ENCODE results near the gene PLGRKT.

Gene PLGRKT

GRCh38 chr9:5392285-5392684 lies 45.4 kb downstream of the PLGRKT start:
- CTCF ChIA-PET = interaction anchor here (1.7 to 1.8 kb wide), 2 partner anchors 14 to 18 kb away, joined by 4 to 5 read pairs; no protein-coding TSS in a partner anchor

GRCh38 chr9:5389109-5389732 lies 48.5 kb downstream of the PLGRKT start:
- CTCF ChIA-PET = no interaction called here

More at GRCh38 chr9:5392285-5392684, 45.4 kb downstream of the PLGRKT start:
- TF ChIP-seq CTCF (IDR thresholded peaks at IDR 0.05; ENCODE audit: control extremely low read depth, extremely low read depth, low read depth, missing control alignments) = no peak
- POLR2A ChIA-PET = no interaction called here
- no peak for DNase-seq (ENCODE audit: extremely low spot score)

GRCh38 chr9:5388026-5388819 lies 49.5 kb downstream of the PLGRKT start:
- TF ChIP-seq CTCF (IDR thresholded peaks at IDR 0.05; ENCODE audit: control extremely low read depth, extremely low read depth, low read depth, missing control alignments) = no peak

More at GRCh38 chr9:5389109-5389732, 48.5 kb downstream of the PLGRKT start:
- DNase-seq (ENCODE audit: extremely low spot score) = peak; percentile 16
- no peak for TF ChIP-seq CTCF (IDR thresholded peaks at IDR 0.05; ENCODE audit: control extremely low read depth, extremely low read depth, low read depth, missing control alignments)
- POLR2A ChIA-PET = no interaction called here

GRCh38 chr9:5384436-5384835 lies 53.3 kb downstream of the PLGRKT start:
- no peak for DNase-seq (ENCODE audit: extremely low spot score)
- no peak for TF ChIP-seq CTCF (IDR thresholded peaks at IDR 0.05; ENCODE audit: control extremely low read depth, extremely low read depth, low read depth, missing control alignments)
- CTCF ChIA-PET = interaction anchor here (1.2 kb wide), 1 partner anchor 19 kb away, joined by 3 read pairs; no protein-coding TSS in a partner anchor
- POLR2A ChIA-PET = no interaction called here

More at GRCh38 chr9:5388026-5388819, 49.5 kb downstream of the PLGRKT start:
- ChIA-PET CTCF (interaction anchor here (1.0 kb wide), 1 partner anchor 13 kb away, joined by 3 read pairs; no protein-coding TSS in a partner anchor), POLR2A (no interaction called here)
- DNase-seq (ENCODE audit: extremely low spot score) = no peak

GRCh38 chr9:5382479-5382878 lies 55.2 kb downstream of the PLGRKT start:
- TF ChIP-seq CTCF (IDR thresholded peaks at IDR 0.05; ENCODE audit: control extremely low read depth, extremely low read depth, low read depth, missing control alignments) = no peak
- ChIA-PET POLR2A (no interaction called here), CTCF (no interaction called here)
- no peak for DNase-seq (ENCODE audit: extremely low spot score)

- TF ChIP-seq CTCF (IDR thresholded peaks at IDR 0.05; ENCODE audit: control extremely low read depth, extremely low read depth, low read depth, missing control alignments) = no peak
- POLR2A ChIA-PET = no interaction called here
- DNase-seq (ENCODE audit: extremely low spot score) = no peak
- CTCF ChIA-PET = interaction anchor here (1.1 kb wide), 1 partner anchor 23 kb away, joined by 3 read pairs; no protein-coding TSS in a partner anchor
Measured at GRCh38 chr9:5375790-5376477, 61.8 kb downstream of the PLGRKT start.

All from GM10248 (cell line).